ENCODE measurements around the gene CIRBP.

Gene CIRBP

DNA sequence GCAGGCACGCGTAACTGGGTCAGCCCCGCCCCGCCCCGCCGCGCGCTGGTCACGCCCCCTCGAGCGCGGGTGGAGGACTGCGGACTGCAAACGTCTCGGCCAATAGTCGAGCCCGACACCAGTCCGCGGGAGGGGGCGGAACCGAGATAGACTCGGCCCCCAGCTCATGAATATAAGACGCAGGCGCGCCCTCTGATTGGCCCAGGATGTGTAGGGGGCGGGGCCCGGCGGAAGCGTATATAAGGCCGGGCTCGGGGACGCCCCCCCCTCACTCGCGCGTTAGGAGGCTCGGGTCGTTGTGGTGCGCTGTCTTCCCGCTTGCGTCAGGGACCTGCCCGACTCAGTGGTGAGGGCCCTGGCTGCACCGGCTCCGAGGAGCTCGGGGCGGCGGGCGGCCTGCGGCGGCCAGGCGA, at the start of gene CIRBP:
Gene CIRBP, plus strand, starts transcription at position 268 of the 413 bp plus-strand sequence. CDS start 1,602 bp downstream, outside the sequence.
- TF ChIP-seq, protein P1, sequence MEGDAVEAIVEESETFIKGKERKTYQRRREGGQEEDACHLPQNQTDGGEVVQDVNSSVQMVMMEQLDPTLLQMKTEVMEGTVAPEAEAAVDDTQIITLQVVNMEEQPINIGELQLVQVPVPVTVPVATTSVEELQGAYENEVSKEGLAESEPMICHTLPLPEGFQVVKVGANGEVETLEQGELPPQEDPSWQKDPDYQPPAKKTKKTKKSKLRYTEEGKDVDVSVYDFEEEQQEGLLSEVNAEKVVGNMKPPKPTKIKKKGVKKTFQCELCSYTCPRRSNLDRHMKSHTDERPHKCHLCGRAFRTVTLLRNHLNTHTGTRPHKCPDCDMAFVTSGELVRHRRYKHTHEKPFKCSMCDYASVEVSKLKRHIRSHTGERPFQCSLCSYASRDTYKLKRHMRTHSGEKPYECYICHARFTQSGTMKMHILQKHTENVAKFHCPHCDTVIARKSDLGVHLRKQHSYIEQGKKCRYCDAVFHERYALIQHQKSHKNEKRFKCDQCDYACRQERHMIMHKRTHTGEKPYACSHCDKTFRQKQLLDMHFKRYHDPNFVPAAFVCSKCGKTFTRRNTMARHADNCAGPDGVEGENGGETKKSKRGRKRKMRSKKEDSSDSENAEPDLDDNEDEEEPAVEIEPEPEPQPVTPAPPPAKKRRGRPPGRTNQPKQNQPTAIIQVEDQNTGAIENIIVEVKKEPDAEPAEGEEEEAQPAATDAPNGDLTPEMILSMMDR (conservative IDR thresholded peaks at IDR 0.05; ENCODE audit: low read length): no peak
- peak; percentile 99 for DNase-seq (ENCODE audit: low read depth)
- peak within 1 kb of the TSS; percentile 94 for H3K4me3 ChIP-seq (ENCODE audit: low read length)

- no peak for DNase-seq (ENCODE audit: low read depth)
- no peak overlapping the region for H3K4me3 ChIP-seq (ENCODE audit: low read length)
- TF ChIP-seq, protein P1 (conservative IDR thresholded peaks at IDR 0.05; ENCODE audit: low read length): no peak
Observed at GRCh38 chr19:1219786-1220476, 49.2 kb upstream of the CIRBP start.

- DNase-seq (ENCODE audit: low read depth): no peak
- TF ChIP-seq, protein P1 (conservative IDR thresholded peaks at IDR 0.05; ENCODE audit: low read length): no peak
- no peak overlapping the region for H3K4me3 ChIP-seq (ENCODE audit: low read length)
Observed at GRCh38 chr19:1220477-1220930, 48.6 kb upstream of the CIRBP start.

- TF ChIP-seq, protein P1 (conservative IDR thresholded peaks at IDR 0.05; ENCODE audit: low read length): peak; percentile 46
- peak; percentile 40 for DNase-seq (ENCODE audit: low read depth)
- no peak overlapping the region for H3K4me3 ChIP-seq (ENCODE audit: low read length)
Observed at GRCh38 chr19:1220976-1221903, 47.9 kb upstream of the CIRBP start.

- no peak for DNase-seq (ENCODE audit: low read depth)
- no peak overlapping the region for H3K4me3 ChIP-seq (ENCODE audit: low read length)
- TF ChIP-seq, protein P1 (conservative IDR thresholded peaks at IDR 0.05; ENCODE audit: low read length): no peak
Observed at GRCh38 chr19:1221904-1222255, 47.3 kb upstream of the CIRBP start.

DNA sequence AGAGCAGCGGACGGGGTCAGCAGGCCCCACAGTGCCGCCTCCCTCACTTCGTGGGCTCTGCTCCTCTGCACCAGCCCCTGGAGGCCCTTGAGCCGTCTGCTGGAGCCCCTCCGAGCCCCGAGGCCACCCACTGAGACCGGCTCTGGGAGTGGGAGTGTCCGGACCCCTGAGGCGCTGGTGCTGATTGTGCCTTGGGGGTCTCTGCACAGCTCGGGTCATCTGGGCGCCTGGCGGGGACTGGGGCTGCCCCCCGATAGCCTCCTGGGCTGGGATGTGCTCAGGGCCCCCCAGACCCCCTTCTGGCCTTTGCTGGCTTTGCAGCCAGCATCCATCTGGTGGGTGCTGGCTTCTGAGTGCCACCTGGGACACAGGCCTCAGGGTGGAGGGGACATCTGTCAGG, 46.7 kb upstream of the CIRBP start:
- no peak for DNase-seq (ENCODE audit: low read depth)
- H3K4me3 ChIP-seq (ENCODE audit: low read length): no peak overlapping the region
- TF ChIP-seq, protein P1 (conservative IDR thresholded peaks at IDR 0.05; ENCODE audit: low read length): no peak
